Renal pelvis (tissue), 12 donors: Measurements from ENCODE around the gene DIPK2A. TPM values are rescaled to one million over a fixed set of nuclear protein-coding genes. Genes with fewer than 3 reads are reported as not detected.

Experiments
- DNase-seq: peaks from one replicate; pipeline ENCODE4 v3.0.0-alpha.2; 2013
- long read RNA-seq, 16 experiments: transcript quantifications; one replicate each; lab custom pipeline, GENCODE V29; 2026
- polyA plus RNA-seq, 3 donors: library from polyadenylated mRNA; unstranded; fragments of 120-200 nt; gene quantifications; one replicate each; pipeline ENCODE4 v1.2.1, GENCODE V29; 2013; ENCODE audit not compliant: insufficient read length in 3 of 3

Gene DIPK2A, protein sequence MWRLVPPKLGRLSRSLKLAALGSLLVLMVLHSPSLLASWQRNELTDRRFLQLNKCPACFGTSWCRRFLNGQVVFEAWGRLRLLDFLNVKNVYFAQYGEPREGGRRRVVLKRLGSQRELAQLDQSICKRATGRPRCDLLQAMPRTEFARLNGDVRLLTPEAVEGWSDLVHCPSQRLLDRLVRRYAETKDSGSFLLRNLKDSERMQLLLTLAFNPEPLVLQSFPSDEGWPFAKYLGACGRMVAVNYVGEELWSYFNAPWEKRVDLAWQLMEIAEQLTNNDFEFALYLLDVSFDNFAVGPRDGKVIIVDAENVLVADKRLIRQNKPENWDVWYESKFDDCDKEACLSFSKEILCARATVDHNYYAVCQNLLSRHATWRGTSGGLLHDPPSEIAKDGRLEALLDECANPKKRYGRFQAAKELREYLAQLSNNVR
- polyA plus RNA-seq = 10 to 100 TPM; 29.6 to 37.5 (median 33.4) TPM
- long read RNA-seq, donor 1, full-length matches to known transcripts = 17 of 17 reads
- long read RNA-seq, donor 1, partial matches to known transcripts = 0 of 17 reads
- long read RNA-seq, donor 1, other reads (novel, unspliced or antisense) = 0 of 17 reads
- long read RNA-seq, donor 2, full-length matches to known transcripts = 9 of 9 reads
- long read RNA-seq, donor 2, partial matches to known transcripts = 0 of 9 reads
- long read RNA-seq, donor 2, other reads (novel, unspliced or antisense) = 0 of 9 reads
- long read RNA-seq, donor 3, full-length matches to known transcripts = 10 of 55 reads
- long read RNA-seq, donor 3, partial matches to known transcripts = 45 of 55 reads
- long read RNA-seq, donor 3, other reads (novel, unspliced or antisense) = 0 of 55 reads
- long read RNA-seq, donor 4, full-length matches to known transcripts = 8 of 8 reads
- long read RNA-seq, donor 4, partial matches to known transcripts = 0 of 8 reads
- long read RNA-seq, donor 4, other reads (novel, unspliced or antisense) = 0 of 8 reads
- long read RNA-seq, donor 5, full-length matches to known transcripts = 9 of 9 reads
- long read RNA-seq, donor 5, partial matches to known transcripts = 0 of 9 reads
- long read RNA-seq, donor 5, other reads (novel, unspliced or antisense) = 0 of 9 reads
- long read RNA-seq, donor 6, full-length matches to known transcripts = 17 of 17 reads
- long read RNA-seq, donor 6, partial matches to known transcripts = 0 of 17 reads
- long read RNA-seq, donor 6, other reads (novel, unspliced or antisense) = 0 of 17 reads
- long read RNA-seq, donor 7, full-length matches to known transcripts = 29 of 29 reads
- long read RNA-seq, donor 7, partial matches to known transcripts = 0 of 29 reads
- long read RNA-seq, donor 7, other reads (novel, unspliced or antisense) = 0 of 29 reads
- long read RNA-seq, donor 8, full-length matches to known transcripts = 7 of 7 reads
- long read RNA-seq, donor 8, partial matches to known transcripts = 0 of 7 reads
- long read RNA-seq, donor 8, other reads (novel, unspliced or antisense) = 0 of 7 reads
- long read RNA-seq, donor 9, full-length matches to known transcripts = 15 of 93 reads
- long read RNA-seq, donor 9, partial matches to known transcripts = 78 of 93 reads
- long read RNA-seq, donor 9, other reads (novel, unspliced or antisense) = 0 of 93 reads
- long read RNA-seq, donor 10, full-length matches to known transcripts = 15 of 15 reads
- long read RNA-seq, donor 10, partial matches to known transcripts = 0 of 15 reads
- long read RNA-seq, donor 10, other reads (novel, unspliced or antisense) = 0 of 15 reads
- long read RNA-seq, donor 11, full-length matches to known transcripts = 22 of 22 reads
- long read RNA-seq, donor 11, partial matches to known transcripts = 0 of 22 reads
- long read RNA-seq, donor 11, other reads (novel, unspliced or antisense) = 0 of 22 reads
- long read RNA-seq, donor 12, full-length matches to known transcripts = 14 of 14 reads
- long read RNA-seq, donor 12, partial matches to known transcripts = 0 of 14 reads
- long read RNA-seq, donor 12, other reads (novel, unspliced or antisense) = 0 of 14 reads
- long read RNA-seq, donor 13, full-length matches to known transcripts = 9 of 9 reads
- long read RNA-seq, donor 13, partial matches to known transcripts = 0 of 9 reads
- long read RNA-seq, donor 13, other reads (novel, unspliced or antisense) = 0 of 9 reads
- long read RNA-seq, donor 14 = 0 reads
- long read RNA-seq, donor 15, full-length matches to known transcripts = 14 of 14 reads
- long read RNA-seq, donor 15, partial matches to known transcripts = 0 of 14 reads
- long read RNA-seq, donor 15, other reads (novel, unspliced or antisense) = 0 of 14 reads
- long read RNA-seq, donor 16, full-length matches to known transcripts = 20 of 20 reads
- long read RNA-seq, donor 16, partial matches to known transcripts = 0 of 20 reads
- long read RNA-seq, donor 16, other reads (novel, unspliced or antisense) = 0 of 20 reads

DNA sequence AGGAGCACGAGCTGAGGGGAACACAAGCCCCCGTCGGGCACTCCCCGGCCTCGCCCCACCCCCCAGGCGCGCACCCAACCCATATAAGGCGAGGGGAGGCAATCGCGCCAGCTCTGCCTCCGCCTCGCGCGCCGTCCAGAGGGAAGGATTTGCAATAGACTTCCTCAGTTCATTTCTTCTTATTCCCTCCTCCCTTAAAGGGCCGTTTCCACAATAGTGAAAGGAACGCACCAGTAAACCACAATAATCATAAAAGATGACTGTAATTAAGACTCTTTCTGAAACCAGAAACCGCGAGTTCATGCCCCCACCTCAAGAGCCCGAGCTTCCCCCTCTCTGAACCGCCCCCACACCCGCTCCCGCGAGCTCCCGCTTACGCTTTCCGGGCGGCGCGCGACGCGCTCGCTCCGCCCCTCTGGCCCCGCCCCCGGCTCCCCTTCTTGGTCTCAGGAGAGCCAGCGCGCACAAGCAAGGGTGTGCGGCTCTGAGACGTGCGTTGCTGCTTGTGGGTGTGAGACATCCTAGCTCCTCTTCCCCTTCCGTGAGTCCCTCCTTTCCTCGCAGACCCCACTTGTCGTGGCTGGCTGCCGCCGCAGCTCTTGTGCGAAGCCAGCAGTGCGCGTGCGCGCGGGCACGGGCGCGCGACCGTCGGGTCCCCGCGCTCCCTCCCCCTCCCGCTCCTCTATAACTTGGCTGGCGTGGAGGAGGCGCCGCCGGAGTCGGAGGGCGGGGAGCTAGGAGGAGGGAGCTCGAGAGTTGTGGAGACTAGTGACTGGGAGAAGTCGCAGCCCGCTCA is at the start of gene DIPK2A:
Gene DIPK2A, plus strand, starts transcription at position 465 of the 796 bp plus-strand sequence. CDS start 510 bp downstream, outside the sequence.
- DNase-seq = peak; percentile 95

DNA sequence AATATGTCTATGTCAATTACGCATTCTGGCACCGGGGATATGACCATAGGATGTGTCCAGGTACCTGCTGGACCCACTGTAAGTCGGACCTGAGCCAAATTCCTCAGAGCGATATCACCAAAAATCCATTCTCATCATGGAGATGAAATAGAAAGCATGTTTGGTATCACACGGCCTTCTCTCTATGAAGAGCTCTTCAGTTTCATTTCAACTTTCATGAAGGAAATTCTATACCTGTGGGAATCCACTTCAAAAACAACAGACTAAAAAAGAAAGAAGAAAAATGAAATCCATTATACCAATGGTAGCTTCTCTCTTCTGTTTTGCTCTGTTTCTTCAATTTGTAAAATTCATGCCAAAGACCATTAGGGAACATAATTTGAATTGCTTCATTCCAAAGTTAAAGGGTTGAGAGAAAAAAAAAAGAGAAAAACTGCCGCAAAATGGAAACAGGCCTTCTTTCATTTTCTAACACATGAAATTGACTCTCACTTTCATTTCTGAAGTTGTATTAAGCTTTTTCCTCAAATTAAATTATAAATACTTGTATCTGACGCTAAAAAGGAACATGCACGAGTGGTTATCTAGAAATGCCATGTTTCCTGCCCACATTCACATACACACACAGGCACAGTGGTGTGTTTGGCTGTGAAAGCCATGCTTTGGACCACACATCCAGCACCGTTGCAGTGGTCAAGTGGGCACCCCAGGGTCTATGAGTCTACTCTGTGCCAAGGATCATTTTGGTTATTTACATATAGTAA is 46.9 kb upstream of the DIPK2A start:
- no peak for DNase-seq

DNA sequence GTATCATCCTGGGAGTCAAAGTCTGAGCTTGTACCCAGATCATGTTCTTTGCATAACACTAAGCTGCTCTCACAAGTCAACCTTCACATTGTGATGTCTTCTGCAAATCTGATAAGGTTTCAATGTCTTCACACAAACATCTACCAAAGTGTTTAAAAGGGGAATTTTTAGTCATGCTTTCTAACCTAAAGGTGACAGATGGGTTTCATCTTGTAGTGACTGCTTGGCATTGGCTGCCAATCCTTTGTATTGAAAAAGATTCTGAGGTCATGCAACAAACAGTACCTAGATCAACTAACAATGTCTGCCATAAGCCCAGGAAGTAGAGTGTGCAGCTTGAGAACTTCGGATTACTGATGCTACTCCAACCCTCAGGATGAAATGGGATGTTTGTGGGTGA is 43.6 kb upstream of the DIPK2A start:
- no peak for DNase-seq

DNA sequence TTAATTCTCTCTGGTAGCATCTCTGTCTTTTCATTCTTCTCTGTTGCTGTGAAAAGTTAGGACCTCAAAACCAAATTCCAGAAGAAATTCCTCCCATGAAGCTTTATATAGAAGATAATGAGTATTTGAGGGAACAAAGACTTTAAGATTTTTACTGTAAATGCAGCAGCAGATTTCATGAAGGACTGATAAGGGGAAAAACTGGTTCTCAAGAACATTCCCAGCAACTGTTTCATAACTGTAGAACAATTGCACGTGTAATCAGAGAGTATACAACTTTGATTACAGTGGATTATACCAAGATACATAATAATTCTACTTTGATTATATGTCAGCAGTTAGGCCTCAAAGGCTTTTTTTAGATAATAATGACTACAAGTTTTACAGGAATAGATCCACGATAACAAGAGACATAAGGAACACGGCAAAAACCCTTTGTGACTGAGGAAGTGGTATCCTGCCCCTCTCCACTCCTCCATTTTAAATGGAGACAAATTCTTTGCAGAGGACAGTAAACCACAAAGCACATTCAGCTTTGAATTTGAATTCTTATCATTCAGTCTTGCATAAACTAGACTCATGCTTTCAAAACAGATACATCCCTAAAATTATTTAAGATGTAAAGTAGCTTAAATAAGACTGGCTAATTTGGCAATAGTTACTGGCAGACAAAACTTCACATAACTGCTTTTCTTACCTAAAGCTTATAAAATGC is 42.9 kb upstream of the DIPK2A start:
- no peak for DNase-seq

DNA sequence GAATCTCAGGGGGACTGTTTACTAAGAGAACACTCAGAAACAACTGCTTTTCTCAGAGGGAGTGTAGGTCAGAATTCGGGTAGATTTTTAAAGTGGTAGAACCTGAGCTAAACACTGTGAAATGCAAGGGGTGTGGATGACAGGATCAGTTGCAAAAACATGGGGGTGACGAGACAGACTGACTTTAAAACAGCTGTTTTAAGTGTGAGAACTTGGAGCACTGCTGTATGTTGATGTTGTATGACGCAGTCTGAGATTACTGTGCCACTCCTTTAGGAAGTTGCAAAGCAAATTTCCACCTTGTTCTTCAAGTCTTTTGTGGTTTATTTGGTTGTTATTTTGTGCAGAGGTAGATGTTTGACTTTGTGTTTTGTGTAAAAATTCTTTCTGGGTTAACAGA is 36.8 kb upstream of the DIPK2A start:
- DNase-seq = no peak

DNA sequence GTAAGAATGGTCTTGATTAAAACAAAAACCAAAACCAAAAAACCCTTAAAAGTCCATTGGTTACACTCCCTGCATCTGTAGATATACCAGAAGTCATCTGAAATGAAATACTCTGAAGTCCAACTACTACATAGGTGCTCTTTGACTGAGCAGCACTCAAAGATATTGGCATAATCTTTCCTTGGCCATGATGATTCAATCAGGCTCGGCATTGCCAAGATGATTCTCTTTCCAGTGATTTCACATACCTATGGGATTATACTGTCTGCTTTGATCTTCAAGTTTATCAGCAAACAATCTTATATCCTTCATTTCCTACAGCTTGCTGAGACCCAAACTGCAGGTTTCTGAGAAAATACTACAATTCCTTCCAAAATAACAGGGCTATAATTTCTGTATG is 35.9 kb upstream of the DIPK2A start:
- no peak for DNase-seq

DNA sequence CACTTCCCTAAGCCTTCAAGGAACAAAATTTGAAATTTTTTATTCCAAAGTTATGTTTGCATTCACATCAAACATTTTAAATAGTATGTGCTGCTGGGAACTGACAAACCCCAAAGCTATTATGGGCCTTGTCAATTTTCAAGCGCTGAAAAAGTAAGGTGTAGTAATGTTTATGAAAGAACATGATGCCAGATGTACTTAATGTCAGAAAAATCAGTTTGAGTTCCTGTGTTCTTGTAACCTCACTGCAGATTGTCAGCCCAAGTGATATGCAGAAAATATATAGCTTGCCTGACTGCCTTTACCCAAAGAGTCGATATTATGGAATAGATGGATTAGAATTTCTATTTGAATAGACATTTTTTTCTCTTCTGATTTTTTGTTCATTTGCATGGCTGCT is 20.8 kb upstream of the DIPK2A start:
- no peak for DNase-seq

DNA sequence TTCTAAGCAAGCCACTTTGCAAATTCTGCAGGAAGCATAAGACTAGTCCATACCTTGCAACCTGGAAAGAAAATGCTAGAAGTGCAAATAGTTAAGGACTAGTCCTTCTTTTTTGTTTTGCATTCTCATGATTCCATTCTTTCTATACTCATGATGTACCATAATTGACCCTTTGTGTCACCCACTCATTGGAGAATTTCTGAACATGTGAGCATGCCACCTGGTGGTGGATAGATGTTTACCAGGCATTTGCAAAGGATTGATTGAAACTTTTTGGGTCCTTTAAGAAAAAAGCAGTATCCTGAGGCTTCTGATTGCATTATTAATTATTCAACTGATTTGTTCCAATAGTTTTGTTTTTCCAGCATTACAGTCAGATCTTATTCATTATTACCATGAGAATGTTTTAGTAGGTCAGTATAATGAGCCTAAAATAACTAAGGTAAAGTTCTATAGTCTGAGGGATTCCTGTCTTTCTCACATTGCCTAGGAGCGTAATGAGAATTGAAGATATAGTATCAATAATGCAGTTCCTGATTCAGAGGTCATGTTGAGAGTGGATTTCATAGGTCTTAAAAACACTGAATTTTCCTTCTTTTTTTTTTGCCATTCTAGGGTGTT is 20.2 kb upstream of the DIPK2A start:
- no peak for DNase-seq

DNA sequence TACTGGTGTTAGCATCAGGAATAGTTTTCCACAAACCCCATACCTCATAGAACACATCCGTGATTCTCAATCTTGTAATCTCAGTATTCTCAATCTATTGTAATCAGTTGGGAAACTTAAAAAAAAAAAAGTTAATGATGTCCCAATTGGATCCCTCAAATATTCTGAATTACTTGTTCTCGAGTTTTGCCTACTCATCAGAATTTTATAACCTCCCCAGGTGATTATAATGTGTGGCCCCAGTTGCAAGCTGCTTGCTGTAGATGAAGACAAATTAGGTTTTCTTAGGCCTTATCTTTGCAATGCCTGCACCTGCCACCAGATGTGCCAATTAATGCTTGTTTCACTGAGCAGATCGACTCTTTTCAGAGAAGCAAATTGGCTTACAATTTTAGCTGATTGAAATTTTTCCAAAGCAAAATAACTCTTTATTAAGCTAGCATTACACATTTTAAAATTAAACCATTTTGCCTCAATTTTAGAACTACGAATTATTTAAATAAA is 19.0 kb upstream of the DIPK2A start:
- DNase-seq = no peak

DNA sequence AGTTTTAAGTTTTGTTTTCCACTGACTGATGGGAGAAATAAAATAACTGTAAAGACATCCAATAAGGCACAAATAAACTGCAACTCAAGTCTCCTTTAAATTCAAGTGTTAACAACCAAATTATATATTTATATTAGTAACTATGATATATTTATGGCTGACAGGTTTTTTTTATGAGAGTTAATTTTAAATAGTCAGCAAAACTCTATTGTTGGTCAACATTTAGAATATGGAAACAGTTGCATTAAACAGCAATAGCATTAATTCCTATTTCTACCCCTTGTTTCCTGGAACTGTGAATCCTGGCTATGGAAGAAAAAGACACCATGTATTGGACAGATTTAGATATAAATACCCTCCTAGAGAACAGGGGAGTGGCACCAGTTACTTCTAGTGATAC is 16.5 kb upstream of the DIPK2A start:
- no peak for DNase-seq

DNA sequence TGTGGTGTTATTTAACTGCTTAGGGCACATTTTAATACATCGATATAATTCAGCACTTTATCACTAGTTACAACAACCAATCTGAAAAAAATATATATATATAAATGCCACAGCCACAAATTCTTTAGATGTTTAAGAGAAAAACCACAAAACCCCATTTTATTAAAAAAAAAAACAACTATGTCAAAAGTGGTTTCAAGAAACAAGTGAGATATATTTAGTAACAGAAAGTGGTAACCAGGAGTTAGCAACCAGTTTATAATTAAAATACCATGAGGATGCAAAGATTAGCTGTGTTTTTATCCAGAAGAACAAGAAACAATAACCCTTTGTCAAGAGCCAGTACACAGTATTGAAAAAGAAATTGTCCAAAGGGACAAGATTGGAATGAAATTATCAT is 14.8 kb upstream of the DIPK2A start:
- no peak for DNase-seq

DNA sequence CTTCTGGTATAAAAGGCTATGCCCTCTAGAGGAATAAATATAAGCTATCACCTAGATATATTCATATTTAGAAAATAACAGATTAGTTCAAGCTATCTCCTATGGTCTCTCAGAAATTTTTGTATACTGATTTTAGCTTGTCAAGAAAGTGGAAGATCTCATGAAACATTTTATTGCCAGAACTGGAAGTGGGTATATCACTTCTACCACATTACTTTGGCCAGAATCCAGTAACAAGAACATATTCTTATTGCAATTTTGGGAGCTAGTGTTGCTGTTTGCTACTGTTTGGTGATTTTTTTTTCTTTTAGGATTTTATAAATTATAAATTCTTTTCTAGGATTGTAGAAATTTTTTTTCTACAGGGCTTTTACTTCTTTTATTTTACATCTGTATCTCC is 14.2 kb upstream of the DIPK2A start:
- DNase-seq = no peak

DNA sequence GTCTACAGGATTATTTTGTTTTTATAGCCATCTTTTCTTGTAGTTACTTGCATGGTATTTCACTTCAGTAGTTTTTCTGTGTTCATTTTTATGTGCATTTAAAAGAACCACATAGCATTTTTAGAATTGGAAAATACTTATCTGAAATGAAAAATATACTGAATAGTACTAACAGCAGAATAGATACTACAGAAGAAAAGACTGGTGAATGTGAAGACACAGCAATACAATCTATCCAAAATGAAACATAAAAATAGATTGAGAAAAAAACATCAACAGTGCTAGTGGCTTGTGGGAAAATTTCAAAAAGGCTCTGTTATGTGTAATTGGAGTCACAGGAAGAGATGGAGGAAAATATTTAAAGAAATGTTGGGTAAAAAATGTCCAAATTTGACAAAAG is 12.7 kb upstream of the DIPK2A start:
- no peak for DNase-seq

DNA sequence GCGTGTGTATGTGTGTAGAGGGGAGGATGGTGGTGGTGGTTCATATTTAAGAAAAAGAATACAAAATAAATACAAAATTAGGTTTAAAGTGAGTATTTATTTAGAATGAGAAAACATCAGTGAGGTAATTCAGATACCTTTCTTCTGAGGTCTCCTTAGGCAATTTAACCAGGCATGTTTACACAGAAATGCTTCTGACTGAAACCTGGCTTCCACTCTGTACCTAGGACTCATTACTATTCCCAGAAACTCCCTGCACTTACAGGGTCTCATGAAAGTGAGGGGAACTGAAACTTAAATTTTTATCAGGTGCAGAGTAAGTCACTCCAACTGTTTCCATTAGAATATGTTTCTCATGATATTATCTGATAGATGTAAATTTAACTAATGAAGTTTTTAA is 10.3 kb upstream of the DIPK2A start:
- DNase-seq = no peak

DNA sequence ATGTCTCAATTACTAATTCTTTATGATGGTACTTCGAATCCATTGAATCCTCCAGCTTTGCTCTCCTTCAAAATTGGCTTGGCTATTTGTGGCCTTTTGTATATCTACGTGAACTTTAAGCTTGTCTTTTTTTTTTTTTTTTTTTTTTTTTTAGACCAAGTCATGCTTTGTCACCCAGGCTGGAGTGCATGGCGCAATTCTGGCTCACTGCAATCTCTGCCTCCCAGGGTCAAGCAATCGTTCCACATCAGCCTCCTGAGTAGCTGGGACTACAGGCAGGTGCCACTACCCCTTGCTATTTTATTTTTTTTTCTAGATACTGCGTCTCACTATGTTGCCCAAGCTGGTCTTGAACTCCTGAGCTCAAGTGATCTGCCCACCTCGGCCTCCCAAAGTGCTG is 7.7 kb upstream of the DIPK2A start:
- no peak for DNase-seq

DNA sequence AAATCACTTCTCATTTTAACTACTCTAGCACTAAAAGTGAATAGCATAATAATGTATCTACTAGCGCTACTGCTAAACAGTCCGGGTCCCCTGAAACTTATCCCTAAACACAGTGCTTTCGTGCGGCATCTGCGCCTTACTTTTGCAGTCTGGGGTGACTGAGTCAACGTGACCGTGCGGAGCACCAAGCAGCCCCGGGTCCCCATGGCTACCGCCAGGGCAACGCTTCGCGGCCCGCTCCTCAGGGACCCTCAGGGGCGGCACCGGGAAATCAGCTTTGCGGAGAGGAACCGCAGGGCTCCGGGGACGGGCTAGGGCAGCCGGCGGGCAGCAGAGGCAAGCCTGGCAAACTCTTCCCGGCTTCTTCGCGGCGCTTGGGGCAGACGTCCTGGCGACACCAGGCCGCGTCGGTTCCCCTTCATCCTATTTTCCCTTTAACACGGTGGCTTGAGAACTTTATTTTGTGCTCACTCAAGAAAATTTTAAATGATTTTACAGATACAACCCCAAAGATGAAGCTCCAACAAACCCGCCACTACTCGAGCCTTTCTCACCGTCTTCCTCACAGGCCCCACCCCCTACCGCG is 757 bp upstream of the DIPK2A start:
- peak; percentile 57 for DNase-seq
